NCI-H526 (cell line): ENCODE measurements around the gene ACADVL.

Source experiments
- DNase-seq, 2 experiments: peaks; one replicate each; lab custom pipeline; 2025; lab: John Stamatoyannopoulos, UW

ACADVL gene

GRCh38 chr17:7252176-7253043, 32.7 kb downstream of the ACADVL start, which contains the start of gene ELP5:
TSS of gene ELP5 (plus strand) at chr17:7252215. CDS start at chr17:7252551, 336 bp downstream.
- DNase-seq, result peak; percentile 89 to 92

- DNase-seq, result no peak
These were observed 33.3 kb downstream of the ACADVL start for GRCh38 chr17:7253082-7253481.

- DNase-seq, result no peak
These were observed 34.8 kb downstream of the ACADVL start for GRCh38 chr17:7254511-7254910.

GRCh38 chr17:7256766-7257456, 37.2 kb downstream of the ACADVL start:
- DNase-seq, result no peak

GRCh38 chr17:7258731-7259554, 39.2 kb downstream of the ACADVL start:
- DNase-seq, result no peak

- no peak for DNase-seq
These were observed 39.8 kb downstream of the ACADVL start for GRCh38 chr17:7259555-7259889.

- DNase-seq, result no peak
These were observed 40.4 kb downstream of the ACADVL start for GRCh38 chr17:7260151-7260550.

- DNase-seq, result peak in 1 of 2 experiments; percentile 61
These were observed 41.1 kb downstream of the ACADVL start for GRCh38 chr17:7260651-7261378.

GRCh38 chr17:7261379-7262191, 41.8 kb downstream of the ACADVL start:
- peak in 1 of 2 experiments; percentile 38 for DNase-seq

- DNase-seq, result peak; percentile 65 to 91
These were observed 42.6 kb downstream of the ACADVL start, which contains the start of gene CLDN7 for GRCh38 chr17:7262192-7262934. TSS of gene CLDN7 (minus strand) at chr17:7262478. CDS start at chr17:7262043, 435 bp downstream.

- DNase-seq, result peak; percentile 34 to 70
These were observed 43.4 kb downstream of the ACADVL start for GRCh38 chr17:7262935-7263800.

- no peak for DNase-seq
These were observed 44.0 kb downstream of the ACADVL start for GRCh38 chr17:7263801-7264078.

- no peak for DNase-seq
These were observed 47.0 kb downstream of the ACADVL start for GRCh38 chr17:7266784-7267183.
